KMS-11 (cell line): Measurements from ENCODE around the gene FADS6.
"Not testable (repeated sequence)": the region's sequence is repeated elsewhere in the genome, so short reads cannot be mapped to it uniquely, and the experiment has no call there.

Source experiments
- H2AFZ ChIP-seq: fragments of 200-600 bp; sonication (generic); 2 replicates; pipeline ENCODE4 v1.6.1; 2016; ENCODE audit warnings: antibody characterized with exemption, mixed run types, low read depth
- H3K27ac ChIP-seq: fragments of 200-600 bp; sonication (generic); 2 replicates; pipeline ENCODE4 v1.6.1; 2016; ENCODE audit warnings: mild to moderate bottlenecking, mixed run types
- H3K27me3 ChIP-seq: fragments of 200-600 bp; sonication (generic); 2 replicates; pipeline ENCODE4 v1.6.1; 2017; ENCODE audit warnings: mild to moderate bottlenecking, low read depth, mixed run types, moderate library complexity; ENCODE audit not compliant: insufficient read depth
- H3K36me3 ChIP-seq: fragments of 200-600 bp; sonication (generic); 2 replicates; pipeline ENCODE4 v1.6.1; 2017; ENCODE audit warnings: mild to moderate bottlenecking, mixed run types; ENCODE audit not compliant: insufficient read depth
- H3K4me1 ChIP-seq: fragments of 200-600 bp; sonication (generic); 2 replicates; pipeline ENCODE4 v1.6.1; 2016; ENCODE audit warnings: mild to moderate bottlenecking, low read depth, mixed run types; ENCODE audit not compliant: poor library complexity, severe bottlenecking
- H3K4me2 ChIP-seq: fragments of 200-600 bp; sonication (generic); 2 replicates; pipeline ENCODE4 v1.7.0; 2016; ENCODE audit warnings: mild to moderate bottlenecking, mixed run types
- H3K4me3 ChIP-seq: fragments of 200-600 bp; sonication (generic); IDR thresholded peaks from 2 replicates; pipeline ENCODE4 v1.6.1; 2017; ENCODE audit warnings: low read depth, low read length, mixed read lengths; ENCODE audit not compliant: insufficient read depth
- H3K79me2 ChIP-seq: fragments of 200-600 bp; sonication (generic); 2 replicates; pipeline ENCODE4 v1.6.1; 2016; ENCODE audit warnings: low read depth, mixed run types; ENCODE audit not compliant: insufficient read depth
- H3K9ac ChIP-seq: fragments of 200-600 bp; sonication (generic); 2 replicates; pipeline ENCODE4 v1.6.1; 2016; ENCODE audit warnings: mild to moderate bottlenecking, mixed run types
- H4K20me1 ChIP-seq: fragments of 200-600 bp; sonication (generic); 2 replicates; pipeline ENCODE4 v1.6.1; 2016; ENCODE audit warnings: mild to moderate bottlenecking, mixed run types; ENCODE audit not compliant: insufficient read depth
- CTCF ChIP-seq: fragments of 200-600 bp; sonication (generic); conservative IDR thresholded peaks from 2 replicates; pipeline ENCODE4 v1.6.1; 2017; ENCODE audit warnings: low read depth, mild to moderate bottlenecking, antibody characterized with exemption, low read length, moderate library complexity, mixed read lengths

FADS6 gene

GRCh38 chr17:74918906-74919305 lies 25.5 kb upstream of the FADS6 start:
- Histone ChIP-seq H3K79me2 (no peaks in the 10 kb centered on the region), H3K27ac (no peak overlapping the region), H3K9ac (no peak overlapping the region), H3K4me3 (no peak overlapping the region), H2AFZ (no peak overlapping the region), H3K4me2 (no peak overlapping the region), H3K36me3 (no peaks in the 10 kb centered on the region), H4K20me1 (no peaks in the 10 kb centered on the region), H3K27me3 (peaks cover 40% of the 10 kb centered on the region), H3K4me1 (no peaks in the 10 kb centered on the region)
- no peak for TF ChIP-seq CTCF

- no peak overlapping the region for H3K27ac ChIP-seq
- H4K20me1 ChIP-seq: no peaks in the 10 kb centered on the region
- no peak overlapping the region for H3K9ac ChIP-seq
- H3K4me3 ChIP-seq: no peak overlapping the region
- H3K36me3 ChIP-seq: no peaks in the 10 kb centered on the region
- no peaks in the 10 kb centered on the region for H3K79me2 ChIP-seq
- no peak for TF ChIP-seq CTCF
- H3K4me1 ChIP-seq: no peaks in the 10 kb centered on the region
- no peak overlapping the region for H3K4me2 ChIP-seq
- H3K27me3 ChIP-seq: peaks cover 39% of the 10 kb centered on the region
- H2AFZ ChIP-seq: no peak overlapping the region
These were observed 24.0 kb upstream of the FADS6 start for GRCh38 chr17:74917430-74917829.

- Histone ChIP-seq H3K27ac (no peak overlapping the region), H3K79me2 (no peaks in the 10 kb centered on the region), H3K27me3 (peaks cover 38% of the 10 kb centered on the region; the same call in 1 of the 2 replicates), H2AFZ (no peak overlapping the region), H3K36me3 (no peaks in the 10 kb centered on the region), H4K20me1 (no peaks in the 10 kb centered on the region), H3K4me1 (no peaks in the 10 kb centered on the region), H3K4me3 (no peak overlapping the region), H3K9ac (no peak overlapping the region), H3K4me2 (no peak overlapping the region)
- TF ChIP-seq CTCF: no peak
These were observed 23.4 kb upstream of the FADS6 start for GRCh38 chr17:74916851-74917199.

- H3K4me1 ChIP-seq: no peaks in the 10 kb centered on the region
- H2AFZ ChIP-seq: no peak overlapping the region
- peaks cover 40% of the 10 kb centered on the region; the same call in 1 of the 2 replicates for H3K27me3 ChIP-seq
- no peak overlapping the region for H3K4me3 ChIP-seq
- no peaks in the 10 kb centered on the region for H3K36me3 ChIP-seq
- H4K20me1 ChIP-seq: no peaks in the 10 kb centered on the region
- no peaks in the 10 kb centered on the region for H3K79me2 ChIP-seq
- no peak overlapping the region for H3K9ac ChIP-seq
- no peak for TF ChIP-seq CTCF
- H3K27ac ChIP-seq: no peak overlapping the region
- H3K4me2 ChIP-seq: no peak overlapping the region
These were observed 22.9 kb upstream of the FADS6 start for GRCh38 chr17:74916136-74916850.

- H2AFZ ChIP-seq, H3K9ac ChIP-seq, H3K79me2 ChIP-seq, H3K27ac ChIP-seq, H3K4me1 ChIP-seq, H3K4me2 ChIP-seq, H3K4me3 ChIP-seq, H3K36me3 ChIP-seq, H4K20me1 ChIP-seq: not testable (repeated sequence)
- H3K27me3 ChIP-seq: peaks cover 63% of the 10 kb centered on the region
These were observed 18.0 kb upstream of the FADS6 start for GRCh38 chr17:74911423-74911822.

GRCh38 chr17:74909097-74909496 lies 15.7 kb upstream of the FADS6 start:
- not testable (repeated sequence) for H3K4me2 ChIP-seq, H4K20me1 ChIP-seq

More at GRCh38 chr17:74909097-74909496, 15.7 kb upstream of the FADS6 start:
- peaks cover 70% of the 10 kb centered on the region for H3K27me3 ChIP-seq
- not testable (repeated sequence) for H2AFZ ChIP-seq, H3K4me3 ChIP-seq, H3K27ac ChIP-seq, H3K36me3 ChIP-seq, H3K79me2 ChIP-seq, H3K4me1 ChIP-seq, H3K9ac ChIP-seq
